Spleen (tissue), 7 donors: ENCODE results near the gene U2AF2.

Experiments
- POLR2A ChIP-seq, 3 donors: fragments of 450-650 bp; IDR thresholded peaks; one replicate each; pipeline ENCODE4 v1.5.1; 2017; ENCODE audit warnings: antibody characterized with exemption in 3 of 3, mild to moderate bottlenecking in 1 of 3
- TF ChIP-seq, protein P1 (sequence below), 11 experiments: fragments of 200-600 bp in 7 of 11; fragments of 450-650 bp in 4 of 11; sonication (generic) in 4 of 11; IDR thresholded peaks in 8 of 11; conservative IDR thresholded peaks in 3 of 11; 1 replicate in 7 of 11; 2 replicates in 4 of 11; pipeline versions ENCODE4 v1.4.0 to v1.8.0; 2016 to 2021; ENCODE audit warnings: antibody characterized with exemption in 11 of 11, inconsistent platforms in 4 of 11, mild to moderate bottlenecking in 1 of 11
- donor health status: DM: no; HTN: no; CAD: no; lungs with moderate emphysema.
- donor health status: DM: no; HTN: no; CAD: no.
- donor health status: DM: no; HTN: no; CAD: no.

DNA sequence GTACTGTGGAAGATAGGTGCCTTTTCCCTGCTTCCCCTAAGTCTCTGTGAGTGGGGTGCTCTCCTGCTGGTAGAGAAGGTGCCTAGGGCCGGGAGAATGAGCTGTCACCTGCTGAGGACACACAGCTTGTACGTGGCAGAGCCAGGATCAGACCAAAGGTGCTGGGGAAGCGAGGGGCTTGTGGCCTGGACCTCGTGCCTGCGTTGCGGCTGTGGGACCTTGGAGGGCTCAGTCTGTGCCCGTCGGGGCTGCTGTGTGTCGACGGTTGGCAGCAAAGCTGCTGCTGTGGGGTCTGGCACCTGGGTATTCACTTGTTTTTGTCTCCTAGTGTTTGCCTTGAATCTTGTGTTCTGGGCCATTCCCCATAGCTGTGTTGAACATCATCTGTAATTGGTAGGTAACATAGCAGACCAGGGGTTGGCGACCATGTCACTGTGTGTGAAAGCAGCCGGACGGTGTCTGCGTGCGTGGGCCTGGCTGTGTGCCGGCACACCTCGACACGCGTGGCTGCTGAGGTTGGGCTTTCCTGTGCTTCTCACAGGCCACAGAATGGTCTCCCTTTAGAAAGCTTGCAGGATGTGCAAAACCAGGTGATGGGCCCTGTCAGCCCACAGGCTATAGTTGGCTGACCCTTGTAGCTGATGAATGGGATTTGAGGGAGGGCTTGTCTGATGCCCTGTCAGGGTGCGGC is 9.2 kb downstream of the U2AF2 start:
- TF ChIP-seq, protein P1, sequence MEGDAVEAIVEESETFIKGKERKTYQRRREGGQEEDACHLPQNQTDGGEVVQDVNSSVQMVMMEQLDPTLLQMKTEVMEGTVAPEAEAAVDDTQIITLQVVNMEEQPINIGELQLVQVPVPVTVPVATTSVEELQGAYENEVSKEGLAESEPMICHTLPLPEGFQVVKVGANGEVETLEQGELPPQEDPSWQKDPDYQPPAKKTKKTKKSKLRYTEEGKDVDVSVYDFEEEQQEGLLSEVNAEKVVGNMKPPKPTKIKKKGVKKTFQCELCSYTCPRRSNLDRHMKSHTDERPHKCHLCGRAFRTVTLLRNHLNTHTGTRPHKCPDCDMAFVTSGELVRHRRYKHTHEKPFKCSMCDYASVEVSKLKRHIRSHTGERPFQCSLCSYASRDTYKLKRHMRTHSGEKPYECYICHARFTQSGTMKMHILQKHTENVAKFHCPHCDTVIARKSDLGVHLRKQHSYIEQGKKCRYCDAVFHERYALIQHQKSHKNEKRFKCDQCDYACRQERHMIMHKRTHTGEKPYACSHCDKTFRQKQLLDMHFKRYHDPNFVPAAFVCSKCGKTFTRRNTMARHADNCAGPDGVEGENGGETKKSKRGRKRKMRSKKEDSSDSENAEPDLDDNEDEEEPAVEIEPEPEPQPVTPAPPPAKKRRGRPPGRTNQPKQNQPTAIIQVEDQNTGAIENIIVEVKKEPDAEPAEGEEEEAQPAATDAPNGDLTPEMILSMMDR (IDR thresholded peaks at IDR 0.05 in 8 of 11, conservative IDR thresholded peaks at IDR 0.05 in 3 of 11) = no peak
- TF ChIP-seq POLR2A (IDR thresholded peaks at IDR 0.05) = no peak
